ENCODE data around the gene ARHGEF40.

DNA sequence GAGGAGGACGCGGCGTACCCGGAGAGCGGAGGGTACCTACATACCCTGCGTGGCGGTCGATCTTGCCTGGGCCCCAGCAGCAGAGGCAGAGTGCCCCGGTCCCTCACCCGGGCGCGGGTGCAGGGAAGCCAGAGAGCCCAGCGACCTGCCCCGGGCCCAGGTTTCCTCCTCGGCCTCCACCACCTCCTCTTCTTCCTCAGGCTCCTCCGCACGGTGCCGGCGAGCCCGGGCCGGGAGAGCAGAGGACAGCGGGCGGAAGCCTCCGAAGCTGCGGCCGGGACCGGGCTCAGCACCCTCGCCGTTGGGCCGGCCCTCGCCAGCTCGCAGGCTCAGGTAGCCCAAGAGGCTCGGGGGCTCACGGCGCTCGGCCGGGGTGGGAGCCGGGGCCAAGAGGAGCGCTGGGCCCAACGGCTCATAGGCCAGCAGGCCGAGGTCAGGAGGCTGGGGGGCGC, 21.7 kb downstream of the ARHGEF40 start:
- TF ChIP-seq, protein P1, sequence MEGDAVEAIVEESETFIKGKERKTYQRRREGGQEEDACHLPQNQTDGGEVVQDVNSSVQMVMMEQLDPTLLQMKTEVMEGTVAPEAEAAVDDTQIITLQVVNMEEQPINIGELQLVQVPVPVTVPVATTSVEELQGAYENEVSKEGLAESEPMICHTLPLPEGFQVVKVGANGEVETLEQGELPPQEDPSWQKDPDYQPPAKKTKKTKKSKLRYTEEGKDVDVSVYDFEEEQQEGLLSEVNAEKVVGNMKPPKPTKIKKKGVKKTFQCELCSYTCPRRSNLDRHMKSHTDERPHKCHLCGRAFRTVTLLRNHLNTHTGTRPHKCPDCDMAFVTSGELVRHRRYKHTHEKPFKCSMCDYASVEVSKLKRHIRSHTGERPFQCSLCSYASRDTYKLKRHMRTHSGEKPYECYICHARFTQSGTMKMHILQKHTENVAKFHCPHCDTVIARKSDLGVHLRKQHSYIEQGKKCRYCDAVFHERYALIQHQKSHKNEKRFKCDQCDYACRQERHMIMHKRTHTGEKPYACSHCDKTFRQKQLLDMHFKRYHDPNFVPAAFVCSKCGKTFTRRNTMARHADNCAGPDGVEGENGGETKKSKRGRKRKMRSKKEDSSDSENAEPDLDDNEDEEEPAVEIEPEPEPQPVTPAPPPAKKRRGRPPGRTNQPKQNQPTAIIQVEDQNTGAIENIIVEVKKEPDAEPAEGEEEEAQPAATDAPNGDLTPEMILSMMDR (IDR thresholded peaks at IDR 0.05; ENCODE audit: insufficient read depth, low read length, poor library complexity, severe bottlenecking): no peak
- TF ChIP-seq EZH2phosphoT487 (conservative IDR thresholded peaks at IDR 0.05; ENCODE audit: low read length): no peak
